Small intestine (tissue), 7 donors: ENCODE measurements around the gene LARGE1. TPM values are rescaled to one million over a fixed set of nuclear protein-coding genes. Genes with fewer than 3 reads are reported as not detected.

Experiments
- DNase-seq, 2 donors: peaks; one replicate each; pipeline versions ENCODE4 v3.0.0 to v3.0.0-alpha.2; 2013
- FAIRE-seq: peaks from 2 replicates; lab custom pipeline; 2012; peaks lifted over from hg19 to GRCh38; lab: Jason Lieb, UNC
- H3K27ac ChIP-seq, 3 donors: one replicate each; pipeline ENCODE4 v1.5.1; 2013; ENCODE audit warnings: low read length in 2 of 3, mild to moderate bottlenecking in 2 of 3, control low read depth in 1 of 3, inconsistent platforms in 1 of 3, low read depth in 1 of 3, moderate library complexity in 1 of 3
- H3K27me3 ChIP-seq, 3 donors: one replicate each; pipeline ENCODE4 v1.6.1; 2013; ENCODE audit warnings: low read length in 3 of 3, inconsistent platforms in 1 of 3; ENCODE audit not compliant: control insufficient read depth in 3 of 3, insufficient read depth in 3 of 3
- H3K36me3 ChIP-seq, 3 donors: one replicate each; pipeline ENCODE4 v1.6.1; 2013; ENCODE audit warnings: low read length in 3 of 3, inconsistent platforms in 1 of 3, low read depth in 1 of 3, mild to moderate bottlenecking in 1 of 3, moderate library complexity in 1 of 3; ENCODE audit not compliant: control insufficient read depth in 3 of 3, insufficient read depth in 2 of 3
- H3K4me1 ChIP-seq, 3 donors: one replicate each; pipeline ENCODE4 v1.6.1; 2013; ENCODE audit warnings: low read length in 2 of 3, inconsistent platforms in 1 of 3, low read depth in 1 of 3, mild to moderate bottlenecking in 1 of 3, moderate library complexity in 1 of 3; ENCODE audit not compliant: control insufficient read depth in 3 of 3, insufficient read depth in 2 of 3
- H3K4me3 ChIP-seq, 3 donors: one replicate each; pipeline ENCODE4 v1.5.1; 2013; ENCODE audit warnings: low read length in 3 of 3, control low read depth in 1 of 3, inconsistent platforms in 1 of 3, low read depth in 1 of 3, mild to moderate bottlenecking in 1 of 3, moderate library complexity in 1 of 3
- H3K9me3 ChIP-seq, 2 donors: one replicate each; pipeline ENCODE4 v1.6.1; 2013; ENCODE audit warnings: low read depth in 1 of 2, low read length in 1 of 2; ENCODE audit not compliant: control insufficient read depth in 2 of 2, insufficient read depth in 1 of 2
- WGBS, 3 donors: extraction: QIAGEN DNeasy Blood & Tissue Kit; methylation state at CpG; one replicate each; pipeline ENCODE4 v1.1.7; 2013; 5-methylcytosine and 5-hydroxymethylcytosine counted together
- polyA plus RNA-seq, 4 donors: library from polyadenylated mRNA; stranded (reverse) in 3 of 4; unstranded in 1 of 4; fragments of 200-250 nt in 3 of 4; fragments of 120-200 nt in 1 of 4; gene quantifications; one replicate each; pipeline versions ENCODE4 v1.2.1 to v1.2.3, GENCODE V29; 2013
- donor health status: healthy with polysubstance abuse.
- donor health status: control.
- donor health status: control.
- donor health status: Bipolar disorder and iron deficiency.
- donor health status: healthy.

The LARGE1 gene
- polyA plus RNA-seq, 4 donors = 5.1 to 18.8 (median 8.0) TPM

DNA sequence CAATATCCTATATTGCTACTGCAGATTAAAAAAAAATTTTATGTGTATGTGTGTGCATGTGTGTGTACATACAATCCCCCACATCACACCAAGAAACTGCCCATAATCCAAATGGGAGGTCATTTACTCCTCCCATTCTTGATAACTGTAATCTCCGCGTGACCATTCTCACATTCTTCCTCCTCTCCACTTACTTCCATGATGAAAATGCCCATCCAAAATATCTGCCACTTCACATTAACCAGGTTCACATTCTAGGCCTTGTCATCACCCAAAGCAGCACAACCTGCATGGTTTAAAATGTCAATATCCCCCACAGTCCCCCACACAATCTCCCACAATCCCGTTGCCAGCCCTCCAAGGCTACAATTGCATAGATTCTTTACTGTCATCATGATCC, 149.6 kb downstream of the LARGE1 start:
- Histone ChIP-seq H3K27ac (no peak overlapping the region), H3K36me3 (no peaks in the 10 kb centered on the region), H3K4me3 (no peak overlapping the region), H3K27me3 (no peaks in the 10 kb centered on the region), H3K4me1 (no peaks in the 10 kb centered on the region), H3K9me3 (no peaks in the 10 kb centered on the region)
- DNase-seq (no peak), FAIRE-seq (no peak)
- 81 to 94% (median 91%) methylated on average over 3 of the region's 3 CpGs for WGBS, 3 donors

GRCh38 chr22:33766091-33766490, 154.2 kb downstream of the LARGE1 start:
- FAIRE-seq = no peak

GRCh38 chr22:33758961-33759360, 161.3 kb downstream of the LARGE1 start:
- no peaks in the 10 kb centered on the region for H3K9me3 ChIP-seq
- H3K4me1 ChIP-seq = peaks cover 0 to 3% (median 2%) of the 10 kb centered on the region in 3 donors
- DNase-seq (no peak), FAIRE-seq (no peak)
- no peaks in the 10 kb centered on the region for H3K27me3 ChIP-seq
- H3K4me3 ChIP-seq = no peak overlapping the region
- peaks cover 0 to 3% (median 2%) of the 10 kb centered on the region in 3 donors for H3K36me3 ChIP-seq
- no peak overlapping the region for H3K27ac ChIP-seq

More at GRCh38 chr22:33766091-33766490, 154.2 kb downstream of the LARGE1 start:
- Histone ChIP-seq H3K27ac (no peak overlapping the region), H3K4me3 (no peak overlapping the region), H3K27me3 (no peaks in the 10 kb centered on the region), H3K4me1 (no peaks in the 10 kb centered on the region), H3K36me3 (no peaks in the 10 kb centered on the region), H3K9me3 (no peaks in the 10 kb centered on the region)
- WGBS, 3 donors = 89 to 92% (median 92%) methylated on average over 7 of the region's 7 CpGs
- DNase-seq = no peak

DNA sequence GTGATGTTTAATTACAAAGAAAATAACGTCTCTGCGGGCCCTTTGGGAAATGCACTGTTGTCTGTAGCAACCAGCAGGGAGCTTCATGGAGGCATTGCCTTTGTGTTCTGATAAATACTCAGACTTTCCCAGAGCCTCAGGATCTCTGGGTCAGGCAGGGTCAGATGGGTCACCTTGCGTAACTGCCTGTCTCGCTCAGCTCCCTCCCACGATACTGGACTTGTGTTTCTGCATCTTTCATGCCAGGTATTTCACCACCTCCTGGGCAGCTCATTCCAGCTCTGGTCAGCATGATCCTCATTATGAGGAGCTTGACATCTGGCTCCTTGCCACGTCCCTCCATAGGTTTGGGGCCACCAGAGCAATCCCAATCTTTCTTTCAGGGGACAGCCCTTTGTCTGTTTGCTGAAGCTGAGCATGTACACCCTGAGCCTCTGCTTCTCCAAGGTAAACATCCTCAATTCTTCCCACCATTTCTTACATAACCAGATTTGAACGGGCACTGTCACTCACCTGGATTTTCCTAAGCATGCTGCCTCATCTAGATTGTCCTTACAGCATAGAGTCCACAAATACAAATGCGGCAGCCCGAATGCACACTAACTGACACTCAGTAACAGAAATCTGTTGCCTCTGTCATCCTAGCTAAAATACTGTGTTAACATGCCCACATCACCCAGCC, 162.3 kb downstream of the LARGE1 start:
- FAIRE-seq (no peak), DNase-seq (no peak)
- Histone ChIP-seq H3K36me3 (peaks cover 0 to 3% (median 2%) of the 10 kb centered on the region in 3 donors), H3K27ac (no peak overlapping the region), H3K27me3 (no peaks in the 10 kb centered on the region), H3K4me3 (no peak overlapping the region), H3K4me1 (peaks cover 0 to 3% (median 2%) of the 10 kb centered on the region in 3 donors), H3K9me3 (peaks cover 0 to 5% of the 10 kb centered on the region in 2 donors)
- 72 to 80% (median 79%) methylated on average over 9 of the region's 9 CpGs for WGBS, 3 donors

DNA sequence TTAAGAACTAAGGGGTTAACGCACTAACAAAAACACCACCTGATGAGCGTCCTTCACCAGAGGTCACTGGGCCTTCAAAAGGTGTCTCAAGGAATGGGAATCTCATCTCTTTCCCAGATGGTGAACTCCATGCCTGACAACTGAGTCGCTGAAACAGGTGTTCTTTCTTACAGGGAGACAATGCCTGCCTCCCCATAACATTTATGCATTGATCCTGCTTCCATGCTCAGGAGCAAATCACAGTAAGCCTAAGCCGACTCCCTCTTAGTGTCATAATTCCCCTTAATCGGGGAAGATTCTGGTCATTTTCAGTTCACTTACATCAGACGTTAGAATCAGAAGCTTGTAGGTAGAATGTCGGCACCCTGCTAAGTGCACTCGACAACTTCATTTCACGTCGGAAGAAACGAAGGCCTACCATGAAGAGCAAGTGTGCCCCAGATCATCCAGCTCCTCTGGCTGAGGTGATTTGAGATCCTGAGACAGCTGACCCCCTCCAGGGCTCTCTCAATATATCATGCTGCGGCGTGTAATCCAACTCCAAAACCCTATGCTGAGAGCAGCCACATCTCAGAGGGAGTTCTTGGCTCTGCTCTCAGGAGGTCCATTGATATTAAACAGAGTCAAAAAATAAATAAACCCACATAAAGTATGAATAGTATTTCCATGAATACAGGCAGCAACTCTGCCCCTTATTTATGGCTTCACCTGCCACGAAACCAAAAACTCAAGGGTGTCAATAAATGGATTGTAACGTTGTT, 163.1 kb downstream of the LARGE1 start:
- Histone ChIP-seq H3K4me3 (no peak overlapping the region), H3K9me3 (peaks cover 0 to 5% of the 10 kb centered on the region in 2 donors), H3K27me3 (no peaks in the 10 kb centered on the region), H3K27ac (no peak overlapping the region), H3K4me1 (peaks cover 0 to 3% (median 2%) of the 10 kb centered on the region in 3 donors), H3K36me3 (peaks cover 0 to 3% (median 2%) of the 10 kb centered on the region in 3 donors)
- FAIRE-seq (no peak), DNase-seq (no peak)
- 76 to 84% (median 82%) methylated on average over 15 of the region's 15 CpGs for WGBS, 3 donors

DNA sequence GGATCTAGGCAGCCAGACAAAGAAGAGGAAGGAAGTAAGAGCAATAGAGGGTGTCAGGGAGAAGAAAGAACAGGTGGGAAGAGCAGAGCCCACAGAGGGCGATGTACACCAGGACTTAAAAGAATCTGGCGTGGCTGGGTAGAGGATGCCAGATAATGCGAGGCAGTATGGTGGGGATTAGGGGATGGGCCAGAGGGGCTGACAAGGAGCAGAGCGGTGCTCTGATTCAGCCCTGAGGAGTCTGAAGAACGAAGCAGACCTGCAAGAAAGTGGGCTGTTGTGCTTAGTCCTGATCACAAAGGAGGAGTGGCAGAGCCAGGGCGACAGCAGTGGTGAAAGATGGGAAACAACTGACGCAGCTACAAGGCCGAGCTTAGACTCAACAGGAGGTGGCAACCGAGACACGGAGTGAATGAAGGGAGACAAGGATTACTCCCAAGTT, 163.7 kb downstream of the LARGE1 start:
- no peak overlapping the region for H3K4me3 ChIP-seq
- DNase-seq (peak in 1 of 2 donors; percentile 16), FAIRE-seq (no peak)
- no peak overlapping the region for H3K27ac ChIP-seq
- H3K27me3 ChIP-seq = no peaks in the 10 kb centered on the region
- peaks cover 0 to 3% (median 2%) of the 10 kb centered on the region in 3 donors for H3K4me1 ChIP-seq
- H3K36me3 ChIP-seq = peaks cover 0 to 3% (median 2%) of the 10 kb centered on the region in 3 donors
- H3K9me3 ChIP-seq = peaks cover 0 to 5% of the 10 kb centered on the region in 2 donors
- 72 to 74% (median 73%) methylated on average over 10 of the region's 10 CpGs for WGBS, 3 donors

DNA sequence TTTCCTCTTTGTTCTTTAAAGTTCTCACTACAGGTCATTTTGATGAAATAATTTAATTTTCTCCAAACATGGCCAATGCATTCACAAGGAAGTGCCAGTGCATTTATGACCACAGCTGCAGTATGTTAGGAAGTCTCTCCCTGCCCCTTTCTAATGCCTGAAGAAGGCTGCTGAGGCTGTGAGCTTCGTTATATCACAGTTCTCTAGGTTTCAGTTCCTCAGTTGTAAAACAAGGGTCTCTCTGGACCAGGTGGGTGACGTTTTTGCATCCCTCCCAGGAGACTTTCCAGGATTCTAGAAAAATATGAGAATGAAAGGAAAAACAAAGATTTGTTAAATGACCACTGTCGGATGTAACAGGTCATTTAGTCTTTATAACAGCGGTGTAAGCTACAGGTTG, 171.6 kb downstream of the LARGE1 start:
- no peak for FAIRE-seq
- no peak overlapping the region for H3K27ac ChIP-seq
- WGBS, 3 donors = 71 to 82% (median 75%) methylated on average over 4 of the region's 4 CpGs

GRCh38 chr22:33747576-33748180, 172.6 kb downstream of the LARGE1 start:
- no peak overlapping the region for H3K4me3 ChIP-seq
- H3K27me3 ChIP-seq = no peaks in the 10 kb centered on the region
- H3K27ac ChIP-seq = peak overlapping the region; percentile 16 to 67 (median 62)
- DNase-seq = peak; percentile 48 to 88
- H3K9me3 ChIP-seq = no peaks in the 10 kb centered on the region
- H3K36me3 ChIP-seq = peaks cover 0 to 3% (median 0%) of the 10 kb centered on the region in 3 donors
- no peak for FAIRE-seq
- WGBS, 3 donors = 17 to 73% (median 51%) methylated on average over 4 of the region's 4 CpGs
- H3K4me1 ChIP-seq = peaks cover 2 to 21% (median 6%) of the 10 kb centered on the region in 3 donors

More for the DNA sequence above, 171.6 kb downstream of the LARGE1 start:
- H3K9me3 ChIP-seq = peaks cover 0 to 5% of the 10 kb centered on the region in 2 donors
- no peak overlapping the region for H3K4me3 ChIP-seq
- H3K36me3 ChIP-seq = peaks cover 0 to 3% (median 0%) of the 10 kb centered on the region in 3 donors
- no peaks in the 10 kb centered on the region for H3K27me3 ChIP-seq
- no peak for DNase-seq
- H3K4me1 ChIP-seq = peaks cover 2 to 21% (median 6%) of the 10 kb centered on the region in 3 donors
